NCI-H1048 (cell line): ENCODE data around the gene PARD3B.
"Not testable (repeated sequence)": the region's sequence is repeated elsewhere in the genome, so short reads cannot be mapped to it uniquely, and the experiment has no call there.

Experiments used
- DNase-seq: peaks from one replicate; lab custom pipeline; 2025; lab: John Stamatoyannopoulos, UW

Gene PARD3B

GRCh38 chr2:205193125-205193835 lies 648.0 kb downstream of the PARD3B start:
- no peak for DNase-seq

GRCh38 chr2:205193836-205194228 lies 648.6 kb downstream of the PARD3B start:
- DNase-seq, result no peak

- DNase-seq, result no peak
Measured at GRCh38 chr2:205197468-205198139, 652.3 kb downstream of the PARD3B start.

DNA sequence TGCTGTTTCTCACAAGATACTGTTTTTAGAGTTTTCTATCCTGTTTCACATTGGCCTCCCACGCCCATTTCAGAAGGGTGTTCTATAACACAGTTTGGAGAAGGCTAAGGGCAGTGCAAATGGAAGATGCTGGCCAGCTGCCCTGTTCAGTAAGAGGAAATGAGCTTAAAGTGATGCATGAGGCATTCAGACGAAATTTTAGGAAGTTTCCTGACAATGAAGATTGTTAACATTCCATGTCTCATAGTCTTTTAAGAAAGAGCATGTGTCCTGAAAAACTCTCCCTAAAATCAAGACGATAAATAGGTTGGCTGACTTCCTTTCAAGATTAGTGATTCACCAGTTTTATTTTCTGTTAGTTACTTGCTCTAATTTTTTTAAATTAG lies 652.9 kb downstream of the PARD3B start:
- no peak for DNase-seq

DNA sequence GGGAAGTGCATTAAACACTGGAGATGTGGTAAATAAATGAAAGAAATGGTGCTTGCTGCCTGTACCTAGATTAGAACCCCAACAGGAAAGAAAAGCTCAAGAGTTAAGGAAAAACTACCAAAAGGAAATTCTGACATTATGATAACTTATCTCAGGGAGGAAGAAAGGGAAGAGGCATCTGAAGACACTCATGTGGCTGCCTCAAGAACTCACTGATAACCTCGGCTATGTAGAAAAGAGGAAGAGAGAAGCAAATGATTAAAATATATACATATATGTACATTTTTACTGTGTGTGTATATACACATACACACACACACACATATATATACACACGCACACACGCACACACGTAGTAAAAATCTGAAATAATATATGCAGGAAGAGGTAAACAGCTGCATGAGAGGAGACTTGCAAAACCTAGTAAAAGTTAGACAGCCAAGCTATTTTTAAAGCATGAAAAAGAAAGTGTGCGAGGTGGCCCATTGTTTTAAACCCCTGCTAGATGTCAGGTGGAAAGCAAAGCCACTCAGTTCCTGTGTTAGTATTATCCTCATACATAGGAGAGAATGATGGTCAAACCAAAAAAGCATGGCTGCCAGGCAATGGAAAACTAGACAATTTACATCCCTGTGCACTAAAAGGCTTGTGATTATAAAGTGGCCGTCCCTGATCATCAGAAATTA lies 654.0 kb downstream of the PARD3B start:
- DNase-seq, result no peak

- DNase-seq, result no peak
Measured at GRCh38 chr2:205210494-205210893, 665.2 kb downstream of the PARD3B start.

GRCh38 chr2:205212357-205212756 lies 667.1 kb downstream of the PARD3B start:
- no peak for DNase-seq

- DNase-seq, result no peak
Measured at GRCh38 chr2:205216092-205216491, 670.8 kb downstream of the PARD3B start.

DNA sequence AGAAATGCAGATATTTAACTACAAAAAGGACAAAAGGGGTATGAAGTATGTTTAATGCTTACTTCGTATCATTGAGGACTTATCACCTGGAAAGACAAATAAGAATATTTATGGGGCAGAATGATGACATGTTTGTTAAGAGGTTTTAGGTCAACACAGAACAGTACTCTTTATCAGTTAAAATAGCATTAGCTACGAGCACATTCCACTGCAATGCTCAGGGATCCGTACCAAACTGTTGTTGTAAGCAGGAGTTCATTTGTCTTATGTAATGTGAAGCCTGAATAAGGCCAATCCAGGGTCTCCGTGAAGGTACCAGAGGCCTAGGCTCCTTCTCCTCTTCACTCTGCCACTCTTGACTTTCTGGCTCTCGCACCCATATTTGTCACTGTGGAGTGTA lies 671.3 kb downstream of the PARD3B start:
- no peak for DNase-seq

- no peak for DNase-seq
Measured at GRCh38 chr2:205217004-205217403, 671.7 kb downstream of the PARD3B start.

DNA sequence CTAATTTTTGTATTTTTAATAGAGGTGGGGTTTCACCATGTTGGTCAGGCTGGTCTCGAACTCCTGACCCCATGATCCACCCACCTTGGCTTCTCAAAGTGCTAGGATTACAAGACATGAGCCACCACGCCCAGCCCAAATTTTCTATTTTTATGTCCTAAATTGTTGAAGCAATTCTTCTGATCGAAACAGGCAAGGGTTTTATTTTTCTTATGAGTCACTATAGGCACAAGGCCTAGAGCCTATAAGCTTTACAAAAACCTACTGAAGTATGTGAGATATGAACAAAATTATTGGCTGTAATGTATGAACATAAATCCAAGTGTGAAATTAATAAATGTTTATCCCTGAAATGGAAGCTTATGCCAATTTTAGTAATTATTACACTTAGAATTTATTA lies 672.8 kb downstream of the PARD3B start:
- DNase-seq, result no peak

- not testable (repeated sequence) for DNase-seq
Measured at GRCh38 chr2:205218816-205219215, 673.5 kb downstream of the PARD3B start.

GRCh38 chr2:205220559-205220958 lies 675.3 kb downstream of the PARD3B start:
- DNase-seq, result no peak

GRCh38 chr2:205232086-205232485 lies 686.8 kb downstream of the PARD3B start:
- no peak for DNase-seq

GRCh38 chr2:205235434-205235833 lies 690.2 kb downstream of the PARD3B start:
- no peak for DNase-seq

DNA sequence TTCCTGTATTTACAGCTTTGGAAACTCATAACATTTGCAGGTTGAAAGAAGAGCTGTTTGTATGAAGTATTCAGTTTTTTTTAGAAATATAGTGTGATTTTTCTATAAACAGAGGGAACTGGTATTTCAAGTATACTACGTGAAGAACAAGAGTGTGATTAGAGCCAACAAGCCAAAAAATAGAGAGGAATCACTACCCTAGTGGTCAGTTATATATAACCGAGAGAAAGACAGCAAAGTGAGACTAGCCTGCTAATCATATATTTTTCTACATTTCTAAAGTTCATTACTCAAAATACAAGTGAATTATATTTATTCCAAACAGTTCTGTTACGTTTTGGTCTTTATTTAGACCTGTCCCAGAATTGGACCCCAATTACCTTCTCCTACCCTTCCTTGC lies 692.2 kb downstream of the PARD3B start:
- no peak for DNase-seq

DNA sequence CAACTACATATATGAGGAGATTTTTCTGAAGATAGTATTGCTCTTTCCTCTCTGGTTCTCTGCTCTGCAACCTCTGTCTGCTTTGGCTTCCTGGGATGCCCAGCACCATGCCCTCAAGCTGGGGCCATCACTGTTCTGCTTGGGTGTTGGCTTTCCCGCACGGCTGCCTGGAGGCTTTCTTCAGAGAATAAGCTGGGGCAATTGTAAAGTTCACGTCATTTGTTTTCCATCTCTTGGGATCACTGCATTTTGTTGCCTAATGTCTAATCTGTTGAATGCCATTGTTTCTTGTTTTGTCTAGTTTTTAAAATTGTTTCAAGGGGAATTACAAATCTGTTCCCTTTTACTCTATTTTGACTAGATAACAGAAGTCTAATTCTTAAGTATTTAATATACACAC lies 699.7 kb downstream of the PARD3B start:
- no peak for DNase-seq

GRCh38 chr2:205245652-205246051 lies 700.4 kb downstream of the PARD3B start:
- DNase-seq, result no peak

DNA sequence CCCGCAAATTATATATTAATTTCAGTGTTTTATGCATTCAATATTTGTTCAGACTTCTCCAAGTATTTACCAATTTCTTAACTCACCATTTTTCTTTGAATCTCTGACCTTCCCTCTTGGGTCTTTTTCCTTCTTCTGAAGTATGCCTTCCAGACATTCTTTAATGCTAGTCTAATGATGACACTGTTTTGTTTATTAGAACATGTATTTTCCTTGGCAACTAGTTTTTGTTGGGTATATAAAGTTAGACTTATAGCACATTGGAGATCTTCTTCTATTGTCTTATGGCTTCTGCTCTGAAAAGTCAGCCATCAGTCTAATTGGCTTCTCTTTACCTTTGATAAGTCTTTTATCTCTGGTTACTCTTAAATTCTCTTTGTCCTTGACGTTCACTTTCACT lies 713.8 kb downstream of the PARD3B start:
- no peak for DNase-seq

GRCh38 chr2:205261516-205262020 lies 716.3 kb downstream of the PARD3B start:
- DNase-seq, result no peak

DNA sequence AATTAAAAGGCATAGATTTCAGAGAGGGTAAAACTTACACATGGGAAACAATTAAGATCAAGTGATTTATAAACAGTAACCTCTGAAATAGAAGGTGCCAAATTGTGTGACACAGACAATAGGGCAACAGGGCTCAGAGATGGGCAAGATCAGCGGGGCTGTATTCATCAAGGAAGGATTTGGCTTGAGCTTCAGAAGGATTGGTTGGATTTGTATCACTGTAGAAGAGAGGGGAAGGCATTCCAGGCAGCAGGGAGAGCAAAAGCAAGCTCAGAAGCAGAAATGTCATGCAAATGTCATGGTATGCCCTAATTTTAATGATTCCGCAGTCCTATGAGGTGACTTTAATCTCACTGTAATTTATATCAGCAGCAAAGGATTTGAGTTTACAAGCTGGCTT lies 722.0 kb downstream of the PARD3B start:
- DNase-seq, result no peak

GRCh38 chr2:205270689-205271088 lies 725.4 kb downstream of the PARD3B start:
- DNase-seq, result no peak

DNA sequence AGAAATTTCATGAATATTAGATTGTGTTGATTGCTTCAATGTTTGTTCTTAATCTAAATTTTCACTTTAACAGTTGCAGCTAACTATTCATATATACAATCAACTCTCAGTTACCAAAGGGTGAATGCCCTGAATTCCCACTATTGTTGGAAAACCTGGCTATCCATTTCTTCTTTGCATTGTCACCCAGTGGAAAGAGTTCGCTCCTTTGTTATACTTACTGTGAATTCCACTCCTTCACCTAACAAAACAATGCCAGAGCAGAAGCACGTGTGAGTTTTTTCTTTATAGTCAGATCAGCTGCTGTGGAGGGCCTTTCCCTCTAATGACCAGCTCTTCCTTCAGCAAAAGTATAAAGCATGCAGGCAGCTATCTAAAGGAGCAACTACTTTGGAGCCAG lies 727.9 kb downstream of the PARD3B start:
- DNase-seq, result no peak
